Left cardiac atrium (tissue), 4 donors: ENCODE measurements around the gene BNC2. TPM values are rescaled to one million over a fixed set of nuclear protein-coding genes. Genes with fewer than 3 reads are reported as not detected.

Source experiments
- ATAC-seq, 2 donors: fragments of 200-7000 bp; cut with Tn5 transposase; one replicate each; pipeline ENCODE4 v1.9.1; 2020; ENCODE audit warnings: mild to moderate bottlenecking in 2 of 2, moderate library complexity in 2 of 2
- DNase-seq: peaks from one replicate; pipeline ENCODE4 v3.0.0-alpha.2; 2020
- intact Hi-C, 2 donors: fragments of 100-400 bp; cut with DNase I; formaldehyde crosslinking; loops; one replicate each; pipeline versions ENCODE4 v1.14.1 to v1.15.1; 2022 to 2023
- total RNA-seq, 2 donors: library from RNA; stranded (reverse); fragmentation: NEBNext Ultra II Directional; extraction: Animal tissue kit (Norgen Biotek cat#: 25700); gene quantifications; one replicate each; pipeline ENCODE4 v1.2.1, GENCODE V29; 2021
- donor health status: DM: no; HTN: yes; CAD: no.
- donor health status: DM: no; HTN: yes; CAD: no; lungs with severe emphysema.
- donor health status: DM: yes; HTN: yes; CAD: no.
- donor health status: Dilated cardiomyopathy.

Gene BNC2
- total RNA-seq, 2 donors from 2014 or later = 55.1 to 100.0 TPM

DNA sequence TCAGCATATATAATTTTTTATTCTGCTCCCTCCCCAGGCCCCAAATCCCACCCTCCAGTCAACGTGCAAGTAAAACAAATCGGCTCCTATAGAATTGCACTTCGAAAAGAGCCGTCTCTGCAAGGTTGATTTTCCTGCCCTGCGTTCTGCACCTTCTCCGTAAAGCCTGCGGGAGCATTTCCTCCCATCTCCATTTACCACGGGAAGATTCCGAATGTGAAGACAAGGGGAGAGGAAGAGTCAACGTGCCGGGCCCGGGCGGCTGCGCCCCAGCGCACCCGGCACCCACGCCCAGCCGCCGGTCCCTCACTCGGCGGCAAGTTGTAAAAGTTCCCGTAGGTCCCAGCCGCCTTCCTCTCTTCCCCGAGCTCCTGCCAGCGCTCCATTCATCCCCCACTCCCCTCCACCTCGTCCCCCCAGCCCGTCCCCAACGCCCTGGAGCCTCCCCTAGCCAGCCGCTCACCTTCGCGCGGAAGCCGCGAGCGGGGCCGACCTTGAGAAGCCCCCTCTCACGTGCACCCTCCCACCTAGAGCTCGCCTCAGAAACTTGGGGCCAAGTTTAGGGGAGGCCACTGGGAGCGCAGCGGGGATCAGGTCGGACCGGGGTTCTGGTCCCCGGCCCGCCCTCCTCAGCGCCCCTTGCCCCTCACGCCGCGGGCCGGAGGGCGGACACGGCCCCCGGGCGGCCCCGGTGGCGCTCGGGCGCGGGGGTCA is 431 bp downstream of the BNC2 start:
- peak; percentile 21 to 23 for ATAC-seq
- intact Hi-C loops = loop anchor here in 1 of 2 donors (5.0 kb wide), 1 partner anchor 143 kb away; no protein-coding TSS in a partner anchor
- peak; percentile 32 for DNase-seq

DNA sequence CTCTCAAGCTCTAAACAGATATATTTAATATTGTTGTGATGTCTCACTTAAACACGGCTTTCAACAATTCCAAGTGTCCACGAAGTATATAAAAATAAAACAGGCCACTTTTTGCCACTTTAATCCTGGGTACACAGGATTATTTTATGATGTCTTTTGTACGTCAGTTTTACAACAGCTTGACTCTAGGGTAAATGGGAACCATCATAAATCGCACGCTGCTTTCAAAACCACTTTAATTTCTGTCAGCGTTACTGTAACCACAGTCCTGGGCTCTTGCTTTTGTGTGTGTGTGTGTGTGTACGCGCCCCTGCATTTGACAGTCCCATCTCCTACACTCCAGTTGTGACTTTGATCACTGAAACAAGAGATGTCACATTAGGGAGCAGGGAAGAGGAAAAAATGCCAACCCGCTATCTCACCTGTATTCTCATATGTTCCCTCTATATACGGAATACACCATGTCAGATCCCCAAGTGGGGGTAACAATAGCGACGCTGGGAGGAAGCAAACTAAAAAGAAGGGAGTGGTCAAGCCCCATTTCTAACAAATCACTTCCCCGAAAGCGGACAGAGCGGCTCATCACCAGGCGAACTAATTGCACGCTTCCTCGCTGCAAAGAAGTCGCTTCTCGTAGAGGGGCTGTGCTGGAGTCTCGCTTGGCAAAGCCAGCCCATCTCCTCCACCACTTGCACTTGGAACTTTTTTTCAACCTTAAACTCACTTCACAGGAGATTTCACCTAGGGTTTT is 1.2 kb downstream of the BNC2 start:
- ATAC-seq (peak; percentile 4 to 16), DNase-seq (no peak)
- intact Hi-C loops = loop anchor here in 1 of 2 donors (5.0 kb wide), 1 partner anchor 142 kb away; no protein-coding TSS in a partner anchor

DNA sequence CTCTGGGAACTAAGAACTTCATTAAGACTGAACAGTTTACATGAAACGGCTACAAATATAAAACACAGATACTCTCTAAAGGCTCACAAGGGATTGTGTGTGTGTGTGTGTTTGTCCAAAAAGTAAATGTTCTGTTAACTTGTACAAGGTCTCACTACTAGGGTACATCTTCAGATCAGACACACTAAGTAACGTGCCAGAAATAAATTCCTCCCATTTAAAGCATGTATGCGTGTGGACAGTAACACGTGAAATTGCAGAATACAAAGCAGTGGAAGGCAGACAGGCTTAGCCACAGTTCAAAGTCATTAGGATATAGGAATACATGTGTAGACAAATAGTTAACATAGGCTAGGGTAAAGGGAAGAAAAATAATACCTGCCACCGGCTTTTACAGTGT is 1.8 kb downstream of the BNC2 start:
- intact Hi-C loops = loop anchor here in 1 of 2 donors (5.0 kb wide), 1 partner anchor 141 kb away; no protein-coding TSS in a partner anchor
- DNase-seq (no peak), ATAC-seq (no peak)

DNA sequence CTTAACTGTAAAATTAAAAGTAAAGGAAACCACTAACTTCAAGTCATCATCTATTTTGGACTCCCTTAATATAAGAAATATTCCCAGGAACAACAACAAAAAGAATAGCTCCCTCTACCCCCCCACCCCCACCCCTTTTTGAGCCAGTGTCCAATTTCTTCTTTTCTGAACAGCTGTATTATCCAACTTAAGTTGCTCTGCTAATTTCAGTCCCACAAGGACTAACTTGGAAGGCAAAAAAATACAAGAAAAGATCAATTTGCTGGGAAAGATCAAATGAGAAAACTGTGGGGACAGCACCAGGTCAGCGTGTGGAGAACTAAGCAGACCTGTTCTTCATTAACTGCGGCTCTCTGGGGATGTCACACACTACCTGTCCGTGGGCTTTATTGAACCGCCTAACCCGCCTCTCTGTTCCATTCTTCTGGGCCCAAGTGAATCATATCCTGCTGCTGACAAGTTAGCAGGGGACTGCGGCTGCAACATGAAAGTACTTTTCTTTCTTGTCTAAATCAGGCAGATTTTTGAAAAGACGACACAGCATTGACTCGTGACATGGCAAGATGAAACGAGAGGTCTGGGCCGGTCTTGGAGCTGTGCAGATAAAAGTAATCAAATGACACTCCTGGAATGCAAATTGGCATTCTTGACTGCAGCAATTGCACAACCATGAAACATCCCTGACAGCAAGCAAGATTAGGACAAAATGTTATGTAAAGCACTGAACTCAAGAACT is 2.7 kb downstream of the BNC2 start:
- intact Hi-C loops = loop anchor here in 1 of 2 donors (5.0 kb wide), 1 partner anchor 140 kb away; no protein-coding TSS in a partner anchor
- DNase-seq = peak; percentile 30
- peak; percentile 7 to 8 for ATAC-seq

DNA sequence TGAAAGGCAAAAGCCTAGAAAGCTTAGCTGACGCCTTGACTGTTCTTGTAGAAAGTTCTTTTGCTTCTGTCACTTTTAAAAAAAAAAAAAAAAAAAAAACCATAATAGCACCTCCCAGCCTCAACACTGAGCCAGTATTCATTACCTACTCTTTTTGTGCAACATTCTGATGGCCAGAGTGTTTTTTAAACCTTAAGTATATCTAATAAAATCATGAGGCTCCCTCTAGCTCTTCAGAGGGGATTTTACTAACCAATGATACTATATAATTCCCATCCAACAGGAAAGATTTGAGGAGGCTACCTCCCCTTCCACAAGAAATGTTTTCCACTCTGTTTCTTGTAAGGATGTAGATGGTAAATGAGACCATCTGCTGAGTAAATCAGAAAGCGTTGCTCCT is 3.9 kb downstream of the BNC2 start:
- DNase-seq (no peak), ATAC-seq (no peak)
- intact Hi-C loops = loop anchor here in 1 of 2 donors (5.0 kb wide), 1 partner anchor 139 kb away; no protein-coding TSS in a partner anchor

DNA sequence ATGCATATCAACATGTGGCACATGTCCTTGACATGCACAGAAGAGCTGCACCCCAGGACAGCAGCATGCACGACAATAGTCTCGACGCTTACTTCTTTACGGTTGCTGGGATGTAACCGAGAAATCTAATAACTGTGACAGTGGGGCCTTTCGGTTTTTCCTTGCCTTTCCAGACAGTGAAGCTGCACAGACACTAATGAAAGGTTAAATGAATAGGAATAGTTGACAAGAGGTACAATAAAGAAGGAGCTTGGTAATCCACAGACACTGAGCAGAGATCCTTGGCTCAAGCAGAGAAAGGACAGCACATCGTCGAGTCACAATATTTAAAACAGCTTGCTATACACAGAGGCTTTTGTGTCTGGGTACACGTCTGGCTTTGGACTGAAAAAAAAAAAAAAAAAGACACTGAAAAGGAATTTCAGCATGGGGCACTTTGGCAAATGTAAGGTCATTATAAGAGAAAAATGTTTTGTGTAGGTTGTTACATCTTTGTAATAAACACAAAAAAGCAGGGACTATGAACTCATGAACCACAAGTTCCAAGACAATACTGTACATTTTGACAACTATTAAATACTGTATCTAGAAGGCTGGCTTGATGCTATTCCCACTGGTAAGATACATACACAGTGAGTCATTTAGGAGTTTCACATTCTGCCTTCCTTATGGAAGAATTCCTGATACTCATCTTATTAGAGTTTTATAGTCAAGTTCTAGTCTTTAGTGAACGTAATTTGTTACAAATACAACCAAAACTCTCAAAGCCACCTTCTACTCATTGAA is 5.6 kb downstream of the BNC2 start:
- ATAC-seq (peak in 1 of 2 donors; percentile 25), DNase-seq (no peak)
- intact Hi-C loops = loop anchor here in 1 of 2 donors (5.0 kb wide), 1 partner anchor 138 kb away; no protein-coding TSS in a partner anchor

DNA sequence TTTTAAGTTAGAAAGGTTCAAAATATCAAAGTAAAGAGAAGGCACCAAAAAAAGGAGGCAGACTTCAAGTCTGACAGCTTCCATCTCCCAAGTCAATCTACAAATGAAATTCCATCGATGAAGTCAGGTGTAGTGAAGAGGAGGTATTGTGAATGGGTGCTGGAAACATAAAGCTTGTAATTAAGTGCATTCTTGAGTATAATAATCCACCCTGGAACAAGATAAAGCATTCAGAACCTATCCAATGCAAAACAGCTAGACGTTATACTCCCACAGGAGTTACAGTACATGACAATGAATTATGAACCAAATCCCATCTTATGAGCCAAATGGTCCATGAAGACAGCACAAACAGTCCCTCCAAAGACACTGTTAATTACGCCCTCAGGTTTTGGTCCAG is 22.3 kb downstream of the BNC2 start:
- intact Hi-C loops = no loop called here
- ATAC-seq = no peak
- DNase-seq = no peak

DNA sequence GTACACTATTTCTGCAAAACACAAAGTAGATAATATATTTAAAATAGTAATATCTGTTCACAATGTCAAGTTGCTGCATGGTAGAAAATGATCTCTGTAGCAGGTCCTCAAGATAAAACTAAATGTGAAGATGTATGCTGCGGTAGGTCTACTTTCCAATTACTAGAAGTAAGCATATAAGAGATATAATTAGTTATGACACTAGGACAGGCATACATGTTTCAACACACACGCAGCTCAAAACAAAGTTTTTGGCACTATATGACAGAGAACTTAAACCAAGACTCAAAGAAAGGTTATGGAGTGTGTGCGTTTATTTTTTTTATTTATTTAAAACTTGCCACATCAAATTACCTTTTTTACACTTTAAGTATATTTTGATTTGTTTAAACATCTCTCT is 23.5 kb downstream of the BNC2 start:
- intact Hi-C loops = no loop called here
- ATAC-seq (no peak), DNase-seq (no peak)

DNA sequence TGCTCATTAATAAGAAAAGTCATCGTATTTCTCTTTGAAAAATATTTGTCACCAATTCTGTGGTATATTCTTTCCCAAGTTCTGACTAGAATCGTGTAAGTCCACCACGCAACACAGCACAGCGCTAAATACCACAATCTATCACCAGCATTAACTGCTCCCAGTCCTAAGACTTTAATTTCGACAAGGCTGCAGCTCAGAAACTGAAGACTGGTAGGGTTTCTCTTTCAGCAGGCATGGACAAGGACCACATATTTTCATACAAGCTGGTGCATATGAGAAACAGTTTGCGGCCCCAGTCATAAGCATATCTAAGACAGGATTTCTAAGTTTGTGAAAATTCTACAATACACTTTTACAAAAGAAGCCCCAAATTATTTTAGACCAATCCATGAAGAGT is 24.1 kb downstream of the BNC2 start:
- intact Hi-C loops = no loop called here
- DNase-seq = no peak
- no peak for ATAC-seq

DNA sequence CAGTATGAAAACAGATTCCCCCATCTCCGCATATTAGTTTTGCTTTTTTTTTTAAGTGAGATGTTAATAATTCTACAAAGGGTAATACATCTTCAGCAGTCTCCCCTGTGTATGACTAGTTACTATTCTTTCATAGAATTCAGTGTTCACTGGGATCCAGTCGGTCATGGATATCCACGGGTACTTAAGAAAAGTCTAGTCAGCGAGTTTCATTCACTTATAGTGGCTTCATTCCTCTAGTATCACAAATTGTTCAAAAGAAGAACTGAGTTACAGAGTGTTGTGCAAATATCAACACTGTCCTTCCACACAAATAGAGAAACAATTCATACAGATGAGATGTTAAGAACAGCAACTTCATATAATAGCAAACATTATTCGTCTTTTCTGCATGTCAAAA is 35.7 kb downstream of the BNC2 start:
- intact Hi-C loops = no loop called here
- ATAC-seq = no peak
- no peak for DNase-seq

DNA sequence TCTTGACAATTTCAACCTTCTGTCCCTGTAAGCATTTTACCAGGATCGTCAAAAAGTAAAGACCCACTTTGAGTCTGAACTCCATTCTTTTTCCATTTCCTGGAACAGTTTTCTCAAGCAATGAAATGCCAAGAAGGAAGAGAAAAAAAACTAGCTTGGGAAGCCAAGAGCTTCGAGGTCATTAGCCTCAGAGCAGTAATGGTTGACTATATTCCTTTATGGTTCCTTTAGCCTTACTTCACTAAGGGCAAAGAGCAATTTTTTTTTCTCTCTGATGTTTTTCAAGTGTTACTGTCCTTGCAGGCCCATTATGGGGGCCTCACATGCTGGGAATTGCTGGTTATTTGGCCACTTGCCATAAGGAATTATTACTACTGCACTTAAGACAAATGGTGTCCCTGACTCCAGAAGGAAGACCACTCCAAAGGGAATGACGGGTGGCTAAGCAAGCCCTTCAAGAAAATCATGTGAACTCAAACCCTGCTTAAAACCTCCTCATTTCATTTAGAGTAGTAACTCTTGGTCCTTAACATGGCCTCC is 37.1 kb downstream of the BNC2 start:
- intact Hi-C loops = no loop called here
- ATAC-seq (no peak), DNase-seq (no peak)

DNA sequence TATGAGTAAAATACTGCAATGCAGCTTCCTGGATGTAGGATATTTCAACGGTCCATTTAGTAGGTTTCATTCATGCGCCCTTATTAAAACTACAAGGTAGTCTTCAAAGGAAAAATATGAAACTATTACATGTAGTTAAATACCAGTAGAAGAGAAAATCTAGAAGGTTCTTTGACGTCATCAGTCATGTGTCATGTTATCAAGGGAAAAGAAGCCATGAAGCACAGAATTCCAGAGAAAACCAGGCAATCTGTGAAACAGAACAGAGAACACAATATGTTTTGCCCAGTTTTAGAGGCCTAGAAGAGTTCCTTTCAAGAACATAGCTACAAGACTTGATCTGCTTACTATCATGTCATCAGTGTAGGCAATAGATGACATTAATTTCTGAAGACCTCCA is 38.4 kb downstream of the BNC2 start:
- DNase-seq (no peak), ATAC-seq (no peak)
- intact Hi-C loops = no loop called here

DNA sequence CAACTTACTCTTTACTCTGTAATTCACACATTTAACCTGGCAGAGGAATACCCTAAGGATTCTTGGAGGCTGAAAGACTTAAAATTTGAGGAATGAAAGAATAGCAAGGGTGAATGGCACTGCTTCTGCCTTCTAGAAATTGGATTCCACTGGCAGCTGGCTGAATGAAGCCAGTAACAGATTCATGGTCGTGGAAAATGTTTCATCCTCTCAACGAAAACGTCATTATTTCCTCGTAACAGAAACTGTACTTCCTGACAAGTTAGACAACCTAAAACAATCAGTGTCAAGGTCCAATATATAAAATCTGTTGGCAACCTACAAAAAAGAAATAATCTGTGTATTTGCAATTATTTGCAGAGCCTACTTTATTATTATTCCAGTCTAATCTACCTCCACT is 39.7 kb downstream of the BNC2 start:
- intact Hi-C loops = no loop called here
- DNase-seq = no peak
- no peak for ATAC-seq

DNA sequence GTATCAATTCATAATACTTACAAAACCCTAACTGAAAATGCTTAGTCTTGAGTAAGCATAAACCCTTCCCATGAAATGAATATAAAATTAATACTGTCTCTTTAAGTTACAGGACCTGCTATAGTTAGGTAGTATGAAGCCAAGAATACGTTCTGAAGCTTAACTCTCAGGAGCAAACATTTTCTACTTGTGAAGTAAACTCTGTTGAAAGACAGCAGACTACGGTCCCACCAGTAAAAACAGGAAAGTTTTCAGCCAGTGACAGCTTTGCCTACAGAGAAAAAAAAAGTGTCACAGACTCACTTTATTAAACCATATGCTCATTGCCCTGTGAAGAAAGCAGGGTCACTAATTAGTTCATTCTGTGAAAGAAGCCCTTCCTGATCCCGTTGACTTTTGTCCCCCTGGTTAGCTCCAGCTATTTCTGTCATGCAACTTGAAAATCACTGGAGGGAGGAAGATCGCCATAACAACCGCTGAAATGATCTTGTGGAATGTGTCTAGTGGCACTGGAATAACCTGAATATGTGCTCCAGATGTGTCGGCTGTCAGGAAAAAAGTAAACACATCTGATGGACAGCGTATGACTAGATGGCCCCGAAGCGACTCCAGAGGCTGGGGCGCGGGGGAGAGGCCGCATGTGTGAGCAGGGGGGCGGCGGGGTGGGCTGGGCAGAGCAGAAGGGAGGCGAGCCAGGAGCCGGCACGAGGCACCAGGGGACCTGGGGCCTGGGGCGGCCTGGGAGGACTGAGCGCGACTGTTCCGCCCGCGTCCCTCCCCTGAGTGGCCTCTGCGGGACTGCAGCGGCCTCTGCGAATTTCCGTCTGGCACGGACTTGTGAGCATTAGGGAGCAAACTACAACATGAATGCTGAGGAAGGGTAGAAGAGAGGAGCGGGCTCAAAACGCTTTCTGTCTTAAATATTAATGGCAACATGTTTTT is 41.9 kb downstream of the BNC2 start:
- peak; percentile 70 to 80 for ATAC-seq
- intact Hi-C loops = no loop called here
- DNase-seq = peak; percentile 39

DNA sequence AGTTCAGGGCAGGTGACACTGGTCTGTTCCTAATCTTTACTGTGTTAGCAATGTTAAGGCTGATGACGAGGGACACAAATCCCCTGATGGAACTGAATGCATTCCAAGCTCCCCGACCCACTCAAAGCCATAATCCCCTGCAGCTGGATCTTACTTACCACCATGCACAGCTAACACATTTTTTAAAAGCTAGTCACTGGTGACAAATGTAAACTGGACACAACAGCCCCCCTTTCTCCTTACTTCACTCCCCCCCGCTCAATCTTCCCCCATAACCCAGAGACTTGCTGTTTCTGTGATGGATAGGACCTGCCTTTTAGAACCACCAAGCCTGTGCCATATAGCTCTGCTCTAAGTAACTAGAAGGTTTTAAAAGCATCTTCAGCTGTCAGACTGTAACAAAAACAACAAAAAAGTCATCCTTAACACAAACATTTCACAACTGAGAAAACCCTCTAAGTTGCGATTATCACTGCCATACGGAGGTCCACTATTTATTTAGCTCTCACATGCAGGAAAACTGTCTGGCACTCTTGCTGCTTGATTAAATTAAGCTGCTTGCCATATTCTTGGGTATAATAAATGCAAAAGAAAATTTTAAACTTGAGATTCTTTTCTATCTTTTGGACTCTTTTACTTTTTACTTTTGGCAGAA is 44.4 kb downstream of the BNC2 start:
- DNase-seq = no peak
- intact Hi-C loops = no loop called here
- ATAC-seq = no peak

DNA sequence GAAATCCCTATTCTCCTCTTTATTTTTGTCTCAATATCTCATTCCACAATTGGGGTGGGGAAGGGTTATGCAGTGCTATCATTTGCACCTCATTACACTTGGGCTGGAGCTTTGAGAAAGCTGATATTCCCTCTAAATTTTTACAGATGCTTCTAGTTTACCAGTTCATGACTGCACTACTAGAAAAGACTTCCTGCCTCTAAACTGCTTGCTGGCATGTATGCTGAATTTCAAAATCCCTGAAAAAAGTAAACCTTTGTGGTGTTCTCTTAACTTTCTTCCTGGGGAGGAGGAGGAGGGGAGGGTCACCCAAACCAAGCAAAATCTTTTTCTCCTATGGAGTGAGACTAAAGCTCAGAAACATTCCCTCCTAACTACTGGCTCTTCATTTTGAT is 45.1 kb downstream of the BNC2 start:
- DNase-seq = no peak
- ATAC-seq = no peak
- intact Hi-C loops = no loop called here
